Measurements from ENCODE around the gene TIMP2.

DNA sequence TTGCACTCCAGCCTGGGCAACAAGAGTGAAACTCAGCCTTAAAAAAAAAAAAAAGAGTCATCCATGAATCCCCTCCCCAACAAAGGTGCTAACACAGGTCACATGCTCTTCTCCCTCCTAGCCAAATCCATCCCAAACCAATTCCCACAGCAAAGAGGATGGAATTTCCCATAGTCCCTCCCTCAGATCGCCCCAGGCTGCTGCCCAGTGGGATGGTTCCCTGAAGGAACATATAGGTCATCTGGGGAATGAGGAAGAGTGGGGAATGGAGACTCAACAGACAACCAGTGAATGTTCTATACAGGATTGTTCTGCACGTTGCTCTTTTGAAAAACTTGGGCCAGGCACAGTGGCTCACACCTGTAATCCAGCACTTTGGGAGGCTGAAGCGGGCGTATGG lies 36.4 kb upstream of the TIMP2 start:
- TF ChIP-seq, protein P1, sequence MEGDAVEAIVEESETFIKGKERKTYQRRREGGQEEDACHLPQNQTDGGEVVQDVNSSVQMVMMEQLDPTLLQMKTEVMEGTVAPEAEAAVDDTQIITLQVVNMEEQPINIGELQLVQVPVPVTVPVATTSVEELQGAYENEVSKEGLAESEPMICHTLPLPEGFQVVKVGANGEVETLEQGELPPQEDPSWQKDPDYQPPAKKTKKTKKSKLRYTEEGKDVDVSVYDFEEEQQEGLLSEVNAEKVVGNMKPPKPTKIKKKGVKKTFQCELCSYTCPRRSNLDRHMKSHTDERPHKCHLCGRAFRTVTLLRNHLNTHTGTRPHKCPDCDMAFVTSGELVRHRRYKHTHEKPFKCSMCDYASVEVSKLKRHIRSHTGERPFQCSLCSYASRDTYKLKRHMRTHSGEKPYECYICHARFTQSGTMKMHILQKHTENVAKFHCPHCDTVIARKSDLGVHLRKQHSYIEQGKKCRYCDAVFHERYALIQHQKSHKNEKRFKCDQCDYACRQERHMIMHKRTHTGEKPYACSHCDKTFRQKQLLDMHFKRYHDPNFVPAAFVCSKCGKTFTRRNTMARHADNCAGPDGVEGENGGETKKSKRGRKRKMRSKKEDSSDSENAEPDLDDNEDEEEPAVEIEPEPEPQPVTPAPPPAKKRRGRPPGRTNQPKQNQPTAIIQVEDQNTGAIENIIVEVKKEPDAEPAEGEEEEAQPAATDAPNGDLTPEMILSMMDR (IDR thresholded peaks at IDR 0.05; ENCODE audit: control extremely low read depth in 1 of 3, insufficient read depth in 1 of 3, low read depth in 1 of 3, low read length in 3 of 3) = no peak
- TF ChIP-seq SP1 (IDR thresholded peaks at IDR 0.05; ENCODE audit: low read depth, low read length) (no peak), EZH2 (IDR thresholded peaks at IDR 0.05; ENCODE audit: low read depth, low read length, severe bottlenecking) (no peak), POLR2A (IDR thresholded peaks at IDR 0.05; ENCODE audit: control extremely low read depth in 1 of 2, low read depth in 2 of 2, low read length in 2 of 2) (no peak), SP2 (IDR thresholded peaks at IDR 0.05; ENCODE audit: low read length) (no peak), CEBPB (IDR thresholded peaks at IDR 0.05; ENCODE audit: low read depth, low read length) (no peak), RFX5 (IDR thresholded peaks at IDR 0.05; ENCODE audit: borderline replicate concordance, low read depth, low read length) (no peak), CHD2 (IDR thresholded peaks at IDR 0.05; ENCODE audit: low read length) (no peak), KDM5A (IDR thresholded peaks at IDR 0.05; ENCODE audit: low read length) (no peak), RAD21 (IDR thresholded peaks at IDR 0.05 in 1 of 2, conservative IDR thresholded peaks at IDR 0.05 in 1 of 2; ENCODE audit: low read depth in 2 of 2, low read length in 2 of 2) (no peak)
- TF ChIP-seq, protein P2, sequence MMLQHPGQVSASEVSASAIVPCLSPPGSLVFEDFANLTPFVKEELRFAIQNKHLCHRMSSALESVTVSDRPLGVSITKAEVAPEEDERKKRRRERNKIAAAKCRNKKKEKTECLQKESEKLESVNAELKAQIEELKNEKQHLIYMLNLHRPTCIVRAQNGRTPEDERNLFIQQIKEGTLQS (IDR thresholded peaks at IDR 0.05; ENCODE audit: insufficient read depth, low read depth, low read length) = no peak

Data from H1 (cell line).